ENCODE data around the gene TPP1.
A peak's percentile ranks its signal among the peaks of the same experiment; 100 is the strongest.

TPP1 gene

GRCh38 chr11:6646918-6647679 lies 27.9 kb upstream of the TPP1 start:
- DNase-seq (ENCODE audit: low read depth) = peak; percentile 43

- DNase-seq (ENCODE audit: low read depth) = peak; percentile 15
These were observed 27.3 kb upstream of the TPP1 start for GRCh38 chr11:6646576-6646917.

GRCh38 chr11:6646071-6646470 lies 26.8 kb upstream of the TPP1 start:
- peak; percentile 80 for DNase-seq (ENCODE audit: low read depth)

- DNase-seq (ENCODE audit: low read depth) = no peak
These were observed 23.7 kb upstream of the TPP1 start for GRCh38 chr11:6642957-6643356.

- no peak for DNase-seq (ENCODE audit: low read depth)
These were observed 21.9 kb upstream of the TPP1 start for GRCh38 chr11:6640985-6641701.

- no peak for DNase-seq (ENCODE audit: low read depth)
These were observed 21.1 kb upstream of the TPP1 start for GRCh38 chr11:6640036-6640984.

- no peak for DNase-seq (ENCODE audit: low read depth)
These were observed 19.2 kb upstream of the TPP1 start for GRCh38 chr11:6638429-6638828.

- peak; percentile 81 for DNase-seq (ENCODE audit: low read depth)
These were observed 18.6 kb upstream of the TPP1 start for GRCh38 chr11:6637871-6638270.

GRCh38 chr11:6636480-6636879 lies 17.3 kb upstream of the TPP1 start:
- no peak for DNase-seq (ENCODE audit: low read depth)

- no peak for DNase-seq (ENCODE audit: low read depth)
These were observed 16.1 kb upstream of the TPP1 start for GRCh38 chr11:6635082-6635932.

GRCh38 chr11:6634534-6634933 lies 15.3 kb upstream of the TPP1 start:
- DNase-seq (ENCODE audit: low read depth) = no peak

GRCh38 chr11:6633422-6634408 lies 14.5 kb upstream of the TPP1 start:
- no peak for DNase-seq (ENCODE audit: low read depth)

- DNase-seq (ENCODE audit: low read depth) = no peak
These were observed 13.2 kb upstream of the TPP1 start for GRCh38 chr11:6632116-6633073.

GRCh38 chr11:6631361-6631890 lies 12.2 kb upstream of the TPP1 start:
- no peak for DNase-seq (ENCODE audit: low read depth)

- no peak for DNase-seq (ENCODE audit: low read depth)
These were observed 11.5 kb upstream of the TPP1 start for GRCh38 chr11:6630632-6631291.

- no peak for DNase-seq (ENCODE audit: low read depth)
These were observed 10.8 kb upstream of the TPP1 start for GRCh38 chr11:6629892-6630631.

- DNase-seq (ENCODE audit: low read depth) = no peak
These were observed 10.3 kb upstream of the TPP1 start for GRCh38 chr11:6629573-6629891.

- no peak for DNase-seq (ENCODE audit: low read depth)
These were observed 9.3 kb upstream of the TPP1 start for GRCh38 chr11:6628526-6628925.

Data from iris pigment epithelial cell (primary cell).